ENCODE measurements around the gene TKTL2.

DNA sequence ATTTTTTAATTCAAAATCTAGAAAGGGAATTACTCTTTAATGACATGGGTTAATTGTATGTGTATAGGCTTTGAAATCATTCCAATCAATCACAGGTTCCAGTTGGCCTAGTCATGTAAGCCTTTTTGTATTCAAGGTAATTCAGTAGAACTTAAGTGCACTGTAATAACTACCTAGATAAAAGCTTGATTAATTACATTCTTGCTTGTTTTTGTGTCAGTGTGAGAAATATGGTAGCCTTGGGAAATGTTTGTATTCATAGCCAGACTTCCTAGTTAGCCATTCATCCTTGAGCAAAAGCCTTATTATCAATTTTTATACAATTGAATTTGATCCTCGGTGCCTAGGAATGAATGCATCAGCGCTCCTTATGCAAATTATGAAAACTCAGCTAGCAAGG, 33.5 kb downstream of the TKTL2 start:
- TF ChIP-seq CTCF (IDR thresholded peaks at IDR 0.05) (no peak), POLR2A (IDR thresholded peaks at IDR 0.05) (no peak)
